ENCODE data around the gene WRAP53. TPM values are rescaled to one million over a fixed set of nuclear protein-coding genes. Genes with fewer than 3 reads are reported as not detected.

WRAP53 gene
- polyA plus RNA-seq, 3 donors from 2014 or later = 18.5 to 24.8 (median 18.7) TPM

DNA sequence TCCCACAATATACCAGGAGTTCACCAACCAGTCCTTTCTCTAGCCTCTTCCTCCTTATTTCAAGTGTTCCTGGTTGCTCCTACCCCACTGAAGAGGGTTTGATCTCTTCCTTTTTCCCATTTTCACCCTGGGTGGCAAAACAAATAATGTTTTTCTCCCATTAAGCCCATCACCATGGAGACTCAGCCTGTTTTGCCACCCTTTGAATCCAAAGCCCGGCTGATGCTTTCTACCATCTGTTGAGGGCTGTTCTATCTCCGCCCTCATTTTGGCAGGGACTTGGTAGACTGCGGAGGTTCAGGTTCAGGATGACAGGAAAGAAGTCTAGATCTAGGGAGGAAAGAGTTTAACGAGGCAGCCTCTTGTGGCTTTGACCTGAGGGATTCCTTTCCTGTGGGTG lies 31.8 kb downstream of the WRAP53 start:
- H3K4me1 Mint-ChIP-seq = peaks cover 7 to 8% of the 10 kb centered on the region in 2 donors
- H3K27ac Mint-ChIP-seq = no peak overlapping the region
- peaks cover 17 to 30% (median 26%) of the 10 kb centered on the region in 3 donors for H3K27me3 Mint-ChIP-seq (ENCODE audit: low read depth in 3 of 3)
- H3K36me3 Mint-ChIP-seq = no peaks in the 10 kb centered on the region
- H3K9me3 Mint-ChIP-seq = no peaks in the 10 kb centered on the region
- DNase-seq = no peak
- peak overlapping the region in 1 of 5 donors; percentile 27 for H3K4me3 Mint-ChIP-seq

GRCh38 chr17:7721612-7722011 lies 33.3 kb downstream of the WRAP53 start:
- no peaks in the 10 kb centered on the region for H3K9me3 Mint-ChIP-seq

DNA sequence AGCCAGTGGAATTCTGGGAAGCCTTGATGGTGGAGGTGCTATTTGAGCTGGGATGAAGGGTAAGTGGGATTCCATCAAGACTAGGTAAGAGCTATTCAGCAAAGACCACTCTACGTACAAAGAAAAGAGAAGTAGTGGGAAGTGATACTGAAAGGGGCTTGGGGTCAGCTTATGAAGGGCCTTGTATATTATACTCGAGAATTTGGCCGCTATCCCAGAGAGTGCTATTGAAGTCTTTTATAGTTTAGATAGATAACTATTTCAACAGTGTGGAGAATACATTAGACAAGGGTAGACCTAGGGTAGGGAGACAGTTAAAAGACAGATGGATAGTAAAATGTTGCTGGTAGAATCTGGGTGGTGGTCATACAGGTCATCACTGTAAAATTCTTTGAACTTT lies 39.6 kb downstream of the WRAP53 start:
- Mint-ChIP-seq H3K27me3 (ENCODE audit: low read depth in 3 of 3) (peaks cover 0 to 7% (median 6%) of the 10 kb centered on the region in 3 donors), H3K4me1 (no peaks in the 10 kb centered on the region), H3K4me3 (no peak overlapping the region), H3K9me3 (no peaks in the 10 kb centered on the region), H3K27ac (no peak overlapping the region), H3K36me3 (no peaks in the 10 kb centered on the region)
- no peak for DNase-seq

More at GRCh38 chr17:7721612-7722011, 33.3 kb downstream of the WRAP53 start:
- no peak for DNase-seq
- H3K27me3 Mint-ChIP-seq (ENCODE audit: low read depth in 3 of 3) = peaks cover 11 to 24% (median 19%) of the 10 kb centered on the region in 3 donors
- H3K36me3 Mint-ChIP-seq = no peaks in the 10 kb centered on the region
- no peak overlapping the region for H3K27ac Mint-ChIP-seq
- peaks cover 6 to 8% of the 10 kb centered on the region in 2 donors for H3K4me1 Mint-ChIP-seq
- H3K4me3 Mint-ChIP-seq = no peak overlapping the region

- H3K4me1 Mint-ChIP-seq = no peaks in the 10 kb centered on the region
- no peaks in the 10 kb centered on the region for H3K9me3 Mint-ChIP-seq
- H3K36me3 Mint-ChIP-seq = no peaks in the 10 kb centered on the region
- DNase-seq = no peak
- no peak overlapping the region for H3K27ac Mint-ChIP-seq
- H3K4me3 Mint-ChIP-seq = no peak overlapping the region
- peaks cover 0 to 6% (median 5%) of the 10 kb centered on the region in 3 donors for H3K27me3 Mint-ChIP-seq (ENCODE audit: low read depth in 3 of 3)
These were observed 41.5 kb downstream of the WRAP53 start for GRCh38 chr17:7729816-7730215.

- H3K9me3 Mint-ChIP-seq = no peaks in the 10 kb centered on the region
- H3K36me3 Mint-ChIP-seq = no peaks in the 10 kb centered on the region
- no peaks in the 10 kb centered on the region for H3K4me1 Mint-ChIP-seq
- H3K27me3 Mint-ChIP-seq (ENCODE audit: low read depth in 3 of 3) = peaks cover 4 to 11% (median 7%) of the 10 kb centered on the region in 3 donors
- no peak overlapping the region for H3K27ac Mint-ChIP-seq
- no peak overlapping the region for H3K4me3 Mint-ChIP-seq
- no peak for DNase-seq
These were observed 44.8 kb downstream of the WRAP53 start for GRCh38 chr17:7732981-7733539.

- Mint-ChIP-seq H3K27ac (no peak overlapping the region), H3K9me3 (no peaks in the 10 kb centered on the region)
These were observed 49.3 kb downstream of the WRAP53 start for GRCh38 chr17:7737601-7738000.

GRCh38 chr17:7739746-7740145 lies 51.5 kb downstream of the WRAP53 start:
- Mint-ChIP-seq H3K9me3 (peaks cover 0 to 1% (median 0%) of the 10 kb centered on the region in 6 donors), H3K27me3 (ENCODE audit: low read depth in 3 of 3) (peaks cover 4 to 9% (median 8%) of the 10 kb centered on the region in 3 donors), H3K27ac (no peak overlapping the region), H3K4me1 (no peaks in the 10 kb centered on the region), H3K36me3 (no peaks in the 10 kb centered on the region), H3K4me3 (no peak overlapping the region)
- DNase-seq = no peak

More at GRCh38 chr17:7737601-7738000, 49.3 kb downstream of the WRAP53 start:
- H3K4me1 Mint-ChIP-seq = no peaks in the 10 kb centered on the region
- H3K27me3 Mint-ChIP-seq (ENCODE audit: low read depth in 3 of 3) = peaks cover 8 to 9% (median 9%) of the 10 kb centered on the region in 3 donors
- DNase-seq = no peak
- H3K4me3 Mint-ChIP-seq = no peak overlapping the region
- no peaks in the 10 kb centered on the region for H3K36me3 Mint-ChIP-seq

DNA sequence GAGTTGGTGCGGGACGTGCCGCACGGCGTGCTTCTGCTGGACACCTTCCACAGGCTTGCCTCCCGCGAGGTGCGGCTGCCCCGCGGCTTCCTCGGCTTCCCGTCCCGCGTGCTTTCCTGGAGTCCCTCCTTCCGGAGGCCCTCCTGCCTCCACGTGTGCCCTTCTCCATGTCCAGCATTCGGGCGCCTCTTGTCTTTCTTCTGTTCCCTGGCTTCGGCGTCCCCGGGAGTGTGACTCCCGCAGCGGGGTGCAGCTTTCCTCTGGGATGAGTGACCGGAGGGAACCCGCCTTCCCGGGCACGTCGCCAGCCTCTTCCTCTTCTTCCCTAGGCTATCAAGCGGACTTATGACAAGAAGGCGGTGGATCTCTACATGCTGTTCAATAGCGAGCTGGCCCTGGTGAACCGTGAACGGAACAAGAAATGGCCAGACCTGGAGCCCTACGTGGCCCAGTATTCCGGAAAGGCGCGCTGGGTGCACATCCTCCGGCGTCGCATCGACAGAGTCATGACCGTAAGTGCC lies 52.3 kb downstream of the WRAP53 start:
- H3K27ac Mint-ChIP-seq = peak overlapping the region in 2 of 6 donors; percentile 17 to 28
- no peaks in the 10 kb centered on the region for H3K4me1 Mint-ChIP-seq
- no peak for DNase-seq
- no peaks in the 10 kb centered on the region for H3K36me3 Mint-ChIP-seq
- peaks cover 0 to 1% (median 0%) of the 10 kb centered on the region in 6 donors for H3K9me3 Mint-ChIP-seq
- peaks cover 4 to 9% (median 8%) of the 10 kb centered on the region in 3 donors for H3K27me3 Mint-ChIP-seq (ENCODE audit: low read depth in 3 of 3)
- peak overlapping the region in 1 of 5 donors; percentile 6 for H3K4me3 Mint-ChIP-seq

GRCh38 chr17:7742729-7743128 lies 54.5 kb downstream of the WRAP53 start:
- Mint-ChIP-seq H3K27ac (no peak overlapping the region), H3K36me3 (no peaks in the 10 kb centered on the region), H3K4me1 (no peaks in the 10 kb centered on the region), H3K27me3 (ENCODE audit: low read depth in 3 of 3) (peaks cover 2 to 4% (median 3%) of the 10 kb centered on the region in 3 donors), H3K9me3 (peaks cover 0 to 1% (median 0%) of the 10 kb centered on the region in 6 donors), H3K4me3 (no peak overlapping the region)
- no peak for DNase-seq

DNA sequence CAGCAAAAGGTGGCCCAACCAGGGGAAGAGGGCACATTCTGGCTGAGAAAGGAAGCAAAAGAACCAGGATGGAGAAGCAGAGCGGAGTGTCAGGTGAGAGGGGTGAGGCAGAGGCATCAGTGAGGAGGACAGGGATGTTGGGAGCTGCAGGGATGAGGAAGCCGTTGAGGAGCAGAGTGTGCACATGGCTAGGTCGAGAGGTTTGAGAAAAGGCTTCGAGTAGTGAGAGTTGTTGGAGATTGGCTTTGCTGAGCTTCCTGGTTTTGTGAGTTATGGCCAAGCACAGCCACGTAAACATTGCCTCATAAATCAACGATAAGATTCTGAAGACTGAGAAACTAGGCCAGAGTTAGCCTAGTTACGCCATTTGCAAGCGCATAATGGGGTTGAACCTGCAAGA lies 56.1 kb downstream of the WRAP53 start:
- Mint-ChIP-seq H3K4me3 (no peak overlapping the region), H3K27me3 (ENCODE audit: low read depth in 3 of 3) (peaks cover 2 to 6% (median 2%) of the 10 kb centered on the region in 3 donors), H3K27ac (no peak overlapping the region), H3K36me3 (no peaks in the 10 kb centered on the region), H3K4me1 (no peaks in the 10 kb centered on the region), H3K9me3 (peaks cover 0 to 1% (median 0%) of the 10 kb centered on the region in 6 donors)
- DNase-seq = no peak

DNA sequence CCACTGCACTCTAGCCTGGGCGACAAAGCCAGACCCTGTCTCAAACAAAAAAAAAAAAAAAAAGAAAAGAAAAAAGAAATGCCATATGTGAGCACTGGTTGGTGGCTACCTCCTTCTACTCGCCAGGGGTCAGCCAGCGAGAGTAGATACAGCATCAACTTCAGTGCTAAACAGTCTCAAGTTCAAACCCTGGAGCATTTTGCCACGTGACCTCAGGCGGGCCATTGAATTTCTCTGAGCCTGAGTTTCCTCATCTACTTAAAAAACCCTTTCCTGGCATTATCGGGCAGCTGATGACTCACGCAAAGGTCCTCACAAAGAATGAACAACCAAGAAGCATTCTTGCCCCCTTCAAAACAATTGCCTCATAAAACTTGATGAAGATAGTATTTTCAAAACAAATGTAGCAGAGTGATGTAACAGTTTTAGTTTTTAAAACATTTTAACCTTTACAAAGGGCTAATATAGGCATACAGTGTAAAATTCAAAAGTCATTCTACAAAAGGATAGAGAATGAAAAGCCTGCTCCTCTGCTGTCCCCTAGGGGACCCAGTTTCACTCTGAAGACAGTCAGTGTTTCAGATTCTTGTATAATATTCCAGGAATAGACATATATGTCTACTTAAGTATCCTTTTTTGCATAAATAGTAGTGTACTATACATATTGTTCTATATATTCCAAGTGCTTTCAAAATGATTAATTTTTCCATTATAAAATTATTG lies 57.6 kb downstream of the WRAP53 start:
- Mint-ChIP-seq H3K4me1 (no peaks in the 10 kb centered on the region), H3K4me3 (no peak overlapping the region)

GRCh38 chr17:7747635-7748071 lies 59.4 kb downstream of the WRAP53 start:
- DNase-seq = no peak
- Mint-ChIP-seq H3K9me3 (peaks cover 0 to 1% (median 0%) of the 10 kb centered on the region in 6 donors), H3K27ac (no peak overlapping the region)

More for the DNA sequence above, 57.6 kb downstream of the WRAP53 start:
- H3K27me3 Mint-ChIP-seq (ENCODE audit: low read depth in 3 of 3) = peaks cover 2 to 3% (median 2%) of the 10 kb centered on the region in 3 donors
- peaks cover 0 to 1% (median 0%) of the 10 kb centered on the region in 6 donors for H3K9me3 Mint-ChIP-seq
- no peak overlapping the region for H3K27ac Mint-ChIP-seq
- no peaks in the 10 kb centered on the region for H3K36me3 Mint-ChIP-seq
- no peak for DNase-seq

DNA sequence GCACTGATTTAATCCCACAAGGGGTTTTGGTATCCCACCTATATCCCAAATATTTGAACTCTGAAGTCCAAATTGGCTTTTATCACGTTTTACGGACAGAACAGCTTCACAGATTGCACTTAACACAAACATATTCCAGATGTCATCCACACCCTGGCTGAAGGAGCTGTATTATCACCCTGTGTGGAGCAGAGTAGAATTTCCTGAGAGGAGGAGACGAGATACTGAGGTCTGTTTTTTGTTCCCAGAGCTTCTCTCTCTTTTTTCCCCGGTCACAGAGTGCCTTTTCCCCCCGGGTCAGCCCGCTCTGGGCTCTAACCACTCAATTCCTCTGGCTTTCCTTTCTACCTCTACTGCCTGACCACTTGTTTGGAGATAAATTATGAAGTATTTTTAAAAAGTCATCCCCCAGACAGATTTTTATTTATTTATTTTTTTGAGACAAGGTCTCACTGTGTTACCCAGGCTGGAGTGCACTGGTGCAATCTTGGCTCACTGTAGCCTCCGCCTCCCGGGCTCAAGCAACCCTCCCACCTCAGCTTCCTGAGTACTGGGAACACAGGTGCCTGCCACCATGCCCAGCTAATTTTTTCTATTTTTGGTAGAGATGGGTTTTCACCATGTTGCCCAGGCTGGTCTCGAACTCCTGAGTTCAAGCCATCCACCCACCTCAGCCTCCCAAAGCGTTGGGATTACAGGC lies 59.9 kb downstream of the WRAP53 start:
- DNase-seq = no peak
- Mint-ChIP-seq H3K27ac (no peak overlapping the region), H3K9me3 (peaks cover 0 to 1% (median 0%) of the 10 kb centered on the region in 6 donors), H3K27me3 (ENCODE audit: low read depth in 3 of 3) (peaks cover 0 to 2% (median 2%) of the 10 kb centered on the region in 3 donors), H3K36me3 (no peaks in the 10 kb centered on the region), H3K4me1 (no peaks in the 10 kb centered on the region), H3K4me3 (no peak overlapping the region)

More at GRCh38 chr17:7747635-7748071, 59.4 kb downstream of the WRAP53 start:
- Mint-ChIP-seq H3K4me3 (no peak overlapping the region), H3K27me3 (ENCODE audit: low read depth in 3 of 3) (peaks cover 0 to 2% (median 2%) of the 10 kb centered on the region in 3 donors), H3K36me3 (no peaks in the 10 kb centered on the region), H3K4me1 (no peaks in the 10 kb centered on the region)
